HepG2 (cell line): ENCODE data around the gene ESYT1. TPM values are rescaled to one million over a fixed set of nuclear protein-coding genes. Genes with fewer than 3 reads are reported as not detected.

Source experiments
- BRF2 ChIP-seq: sonication (generic); formaldehyde crosslinking; IDR thresholded peaks from 2 replicates; pipeline ENCODE4 v1.8.1; 2022; ENCODE audit warnings: mild to moderate bottlenecking, missing genetic modification reagents
- CENPBD1 ChIP-seq: sonication (generic); formaldehyde crosslinking; IDR thresholded peaks from 2 replicates; pipeline ENCODE4 v1.8.0; 2022; ENCODE audit warnings: missing genetic modification reagents, low read depth, mild to moderate bottlenecking, borderline replicate concordance
- CREM ChIP-seq, 2 experiments: sonication (generic) in 1 of 2; formaldehyde crosslinking in 1 of 2; IDR thresholded peaks; 2 replicates each; pipeline versions ENCODE4 v1.4.0 to v1.6.1; 2016 to 2020; ENCODE audit warnings: antibody characterized with exemption in 1 of 2, mild to moderate bottlenecking in 1 of 2, missing genetic modification reagents in 1 of 2
- ELK4 ChIP-seq: sonication (generic); formaldehyde crosslinking; IDR thresholded peaks from 2 replicates; pipeline ENCODE4 v1.9.0; 2021; ENCODE audit warnings: missing genetic modification reagents, borderline replicate concordance
- GLI4 ChIP-seq: sonication (generic); formaldehyde crosslinking; IDR thresholded peaks from 2 replicates; pipeline ENCODE4 v1.5.1; 2020; ENCODE audit warnings: missing genetic modification reagents, mild to moderate bottlenecking, moderate library complexity, borderline replicate concordance
- HMG20B ChIP-seq: conservative IDR thresholded peaks from 2 replicates; pipeline ENCODE4 v1.6.1; 2016; ENCODE audit warnings: missing genetic modification reagents, missing compliant biosample characterization
- HMGXB4 ChIP-seq, 2 experiments: sonication (generic) in 1 of 2; formaldehyde crosslinking in 1 of 2; IDR thresholded peaks; 2 replicates each; pipeline versions ENCODE4 v1.4.0 to v1.6.1; 2018 to 2020; ENCODE audit warnings: missing genetic modification reagents in 2 of 2, borderline replicate concordance in 1 of 2, low read depth in 1 of 2, mild to moderate bottlenecking in 1 of 2, missing biosample characterization in 1 of 2
- HNRNPL ChIP-seq: fragments of 200-400 bp; formaldehyde crosslinking; IDR thresholded peaks from 2 replicates; pipeline ENCODE4 v1.6.1; 2017; ENCODE audit warnings: mild to moderate bottlenecking, low read depth, low read length
- KAT2B ChIP-seq: fragments of 150-350 bp; IDR thresholded peaks from 2 replicates; pipeline ENCODE4 v1.6.1; 2014; ENCODE audit warnings: low read depth, low read length, borderline replicate concordance
- MXD3 ChIP-seq: IDR thresholded peaks from 2 replicates; pipeline ENCODE4 v1.6.1; 2016; ENCODE audit warnings: mild to moderate bottlenecking, missing biosample characterization, missing genetic modification reagents
- NFIB ChIP-seq: sonication (generic); formaldehyde crosslinking; IDR thresholded peaks from 2 replicates; pipeline ENCODE4 v1.9.0; 2021; ENCODE audit warnings: missing genetic modification reagents, mild to moderate bottlenecking, borderline replicate concordance
- SKI ChIP-seq: fragments of 450-650 bp; IDR thresholded peaks from one replicate; pipeline ENCODE4 v1.6.1; 2018; ENCODE audit warnings: mild to moderate bottlenecking; ENCODE audit not compliant: partially characterized antibody
- TAF1 ChIP-seq: sonication (generic); formaldehyde crosslinking; IDR thresholded peaks from 2 replicates; pipeline ENCODE4 v1.4.0; 2020; ENCODE audit warnings: missing genetic modification reagents
- ZMYM3 ChIP-seq: sonication (generic); formaldehyde crosslinking; IDR thresholded peaks from 2 replicates; pipeline ENCODE4 v1.5.1; 2020; ENCODE audit warnings: mild to moderate bottlenecking, missing genetic modification reagents
- ZNF101 ChIP-seq: sonication (generic); formaldehyde crosslinking; IDR thresholded peaks from 2 replicates; pipeline ENCODE4 v1.4.0; 2020; ENCODE audit warnings: mild to moderate bottlenecking, low read depth, missing genetic modification reagents, borderline replicate concordance
- ZNF232 ChIP-seq: sonication (generic); formaldehyde crosslinking; IDR thresholded peaks from 2 replicates; pipeline ENCODE4 v1.4.0; 2020; ENCODE audit warnings: missing genetic modification reagents, borderline replicate concordance
- ZNF33B ChIP-seq: sonication (generic); formaldehyde crosslinking; IDR thresholded peaks from 2 replicates; pipeline ENCODE4 v1.5.1; 2020; ENCODE audit warnings: mild to moderate bottlenecking, missing genetic modification reagents
- ZNF569 ChIP-seq: sonication (generic); formaldehyde crosslinking; IDR thresholded peaks from 2 replicates; pipeline ENCODE4 v1.5.0; 2020; ENCODE audit warnings: mild to moderate bottlenecking, missing genetic modification reagents, moderate library complexity, borderline replicate concordance
- ZNF574 ChIP-seq: sonication (generic); formaldehyde crosslinking; IDR thresholded peaks from 2 replicates; pipeline ENCODE4 v1.4.0; 2020; ENCODE audit warnings: missing genetic modification reagents
- ZNF816 ChIP-seq: sonication (generic); formaldehyde crosslinking; IDR thresholded peaks from 2 replicates; pipeline ENCODE4 v1.8.0; 2022; ENCODE audit warnings: missing genetic modification reagents, mild to moderate bottlenecking, borderline replicate concordance
- polyA plus RNA-seq, 8 experiments: library from polyadenylated mRNA; depleted of rRNA in 3 of 8; stranded (reverse) in 7 of 8; unstranded in 1 of 8; fragments of >200 nt; fragmentation: Illumina TruSeq in 4 of 8; extraction: Trizol in 4 of 8; gene quantifications; 2 replicates each; pipeline versions ENCODE4 v1.2.1 to v1.2.3, GENCODE V29; 2011 to 2016; ENCODE audit warnings: low read depth in 4 of 8, missing spikeins in 1 of 8, mixed read lengths in 1 of 8; ENCODE audit not compliant: insufficient read depth in 1 of 8
- total RNA-seq, 5 experiments: library from RNA; depleted of rRNA; stranded (reverse); fragments of >200 nt; fragmentation: Illumina TruSeq; extraction: Trizol; gene quantifications; 2 replicates each; pipeline ENCODE4 v1.2.3, GENCODE V29; 2016; ENCODE audit warnings: low read depth in 1 of 5

Gene ESYT1
- total and polyA plus RNA-seq, 2 of the 13 experiments (the other 11 are each of a cell fraction or from before 2014, with no cell fraction given) = 66.9 to 71.0 TPM

- TF ChIP-seq NFIB (CRISPR knock-in tag) (no peak), BRF2 (CRISPR knock-in tag) (no peak), ZMYM3 (CRISPR knock-in tag) (peak; percentile 59; the same call in 1 of the 2 replicates), ZNF569 (no peak), ELK4 (CRISPR knock-in tag) (no peak), HNRNPL (no peak), KAT2B (no peak), HMG20B (no peak), GLI4 (CRISPR knock-in tag) (no peak), TAF1 (CRISPR knock-in tag) (peak; percentile 55; the same call in 1 of the 2 replicates), CREM (IDR thresholded peaks at IDR 0.05) (no peak), CREM (CRISPR knock-in tag; IDR thresholded peaks at IDR 0.05) (no peak), MXD3 (0 out of 2 replicates have a peak, but pooled peaks have one; percentile 24), ZNF574 (CRISPR knock-in tag) (peak; percentile 95), ZNF101 (CRISPR knock-in tag) (no peak), CENPBD1 (CRISPR knock-in tag) (no peak), SKI (peak; percentile 57), HMGXB4 (CRISPR knock-in tag; IDR thresholded peaks at IDR 0.05; ENCODE audit: borderline replicate concordance in 1 of 2, low read depth in 1 of 2) (peak in 1 of 2 experiments; percentile 88; a peak in 1 of 4 replicates), ZNF33B (no peak), ZNF232 (CRISPR knock-in tag) (no peak), ZNF816 (no peak)
Measured at GRCh38 chr12:56189099-56189917, 61.2 kb downstream of the ESYT1 start, which contains the start of gene SMARCC2 (continued).
